ENCODE measurements around the gene NPVF. TPM values are rescaled to one million over a fixed set of nuclear protein-coding genes. Genes with fewer than 3 reads are reported as not detected.

Gene NPVF
- total and polyA plus RNA-seq, 2 of the 4 experiments (the other 2 are of a cell fraction), result not detected

GRCh38 chr7:25261545-25262140 lies 33.4 kb upstream of the NPVF start:
- Histone ChIP-seq H2BK5ac (ENCODE audit: low read depth, low read length, poor library complexity, severe bottlenecking) (no peak overlapping the region), H4K8ac (ENCODE audit: low read depth in 2 of 2, low read length in 2 of 2) (no peak overlapping the region; a peak in 1 of 4 replicates), H3K4me1 (ENCODE audit: control insufficient read depth, insufficient read depth, low read length) (no peaks in the 10 kb centered on the region), H4K20me1 (ENCODE audit: insufficient read depth, low read length) (no peaks in the 10 kb centered on the region), H3K27ac (ENCODE audit: insufficient read depth, low read length) (no peak overlapping the region), H3K4me2 (ENCODE audit: low read depth, low read length) (no peak overlapping the region; the same call in 1 of the 2 replicates), H2AK9ac (replicated peaks; ENCODE audit: low read depth, low read length, poor library complexity) (no peak overlapping the region), H2BK120ac (ENCODE audit: low read depth, low read length) (no peak overlapping the region), H3K18ac (ENCODE audit: low read depth, low read length) (no peak overlapping the region), H3K9me1 (ENCODE audit: insufficient read depth, low read length) (no peaks in the 10 kb centered on the region), H3K14ac (replicated peaks; ENCODE audit: low read depth, low read length) (no peak overlapping the region), H4K5ac (ENCODE audit: low read depth, low read length) (no peak overlapping the region), H3K56ac (ENCODE audit: extremely low read depth, insufficient read depth, low read length) (no peak overlapping the region), H3K23ac (ENCODE audit: low read depth, low read length) (no peak overlapping the region), H4K91ac (ENCODE audit: insufficient read depth, low read depth, low read length) (no peak overlapping the region), H2BK20ac (ENCODE audit: low read depth, low read length) (no peak overlapping the region), H3K27me3 (ENCODE audit: control insufficient read depth, insufficient read depth, low read length) (peaks cover 3% of the 10 kb centered on the region; the same call in 1 of the 2 replicates), H2AFZ (replicated peaks; ENCODE audit: low read length, poor library complexity) (no peak overlapping the region), H3K9ac (ENCODE audit: low read depth, low read length) (no peak overlapping the region), H2BK15ac (ENCODE audit: low read depth, low read length) (no peak overlapping the region), H3K79me1 (ENCODE audit: low read depth in 1 of 2, low read length in 2 of 2) (no peaks in the 10 kb centered on the region), H3K4ac (ENCODE audit: low read depth, low read length) (no peak overlapping the region), H3K4me3 (ENCODE audit: insufficient read depth, low read depth, low read length) (no peak overlapping the region), H2AK5ac (ENCODE audit: low read depth, low read length) (no peak overlapping the region), H3K36me3 (ENCODE audit: control insufficient read depth, insufficient read depth, low read length) (no peaks in the 10 kb centered on the region), H3K9me3 (ENCODE audit: control insufficient read depth, insufficient read depth, low read length) (no peaks in the 10 kb centered on the region)
- CTCF ChIA-PET, result interaction anchor here (0.6 to 1.0 kb wide), 3 partner anchors 95 to 304 kb away, joined by 3 to 5 read pairs (median 4); no protein-coding TSS in a partner anchor
- ATAC-seq (ENCODE audit: low read depth) (no peak), DNase-seq (no peak)
- no CpG with 5 or more reads among the region's 4 CpGs for WGBS, 2 experiments (ENCODE audit: extremely low coverage in 2 of 2, insufficient read length in 1 of 2)
- dilution Hi-C loops (cut with HindIII; ENCODE audit: low sequenced_read_pairs, unreplicated experiment) (no loop called here), intact Hi-C loops (cut with micrococcal nuclease) (no loop called here), in situ Hi-C loops (cut with MboI; ENCODE audit: low sequenced_read_pairs) (no loop called here)
- no TSS peak for BruUV-seq (replicated peaks)
- TF ChIP-seq RCOR1 (IDR thresholded peaks at IDR 0.05; ENCODE audit: insufficient replicate concordance, low read length) (no peak), RFX5 (IDR thresholded peaks at IDR 0.05; ENCODE audit: low read depth, low read length) (no peak), POLR2A (IDR thresholded peaks at IDR 0.05; ENCODE audit: low read depth, low read length) (no peak), SMC3 (IDR thresholded peaks at IDR 0.05; ENCODE audit: low read depth, low read length) (no peak), MXI1 (IDR thresholded peaks at IDR 0.05; ENCODE audit: borderline replicate concordance, low read depth, low read length) (no peak), MAFK (IDR thresholded peaks at IDR 0.05; ENCODE audit: low read depth, low read length) (no peak), MAZ (IDR thresholded peaks at IDR 0.05; ENCODE audit: borderline replicate concordance, low read depth, low read length) (no peak), USF2 (IDR thresholded peaks at IDR 0.05; ENCODE audit: low read depth, low read length) (no peak), CHD1 (IDR thresholded peaks at IDR 0.05; ENCODE audit: low read depth, low read length) (no peak), FOS (IDR thresholded peaks at IDR 0.05; ENCODE audit: low read depth, low read length) (no peak), CEBPB (IDR thresholded peaks at IDR 0.05; ENCODE audit: low read depth, low read length) (no peak), NFE2L2 (IDR thresholded peaks at IDR 0.05; ENCODE audit: low read depth, low read length) (no peak), ELK1 (IDR thresholded peaks at IDR 0.05; ENCODE audit: borderline replicate concordance, low read depth, low read length) (no peak), CTCF (conservative IDR thresholded peaks at IDR 0.05; ENCODE audit: low read depth, low read length) (no peak), BHLHE40 (IDR thresholded peaks at IDR 0.05; ENCODE audit: low read depth, low read length) (no peak), RAD21 (IDR thresholded peaks at IDR 0.05; ENCODE audit: low read length) (no peak)
- POLR2A ChIA-PET (ENCODE audit: unreplicated experiment), result no interaction called here

Measured in IMR-90 (cell line).